PC-9 (cell line): ENCODE results near the gene RREB1. TPM values are rescaled to one million over a fixed set of nuclear protein-coding genes. Genes with fewer than 3 reads are reported as not detected.

Experiments used
- BruUV-seq: library from RNA; stranded (reverse); fragments of 400-500 nt; replicated peaks from 2 replicates; lab custom pipeline; 2021; lab: Mats Ljungman, UMichigan
- CTCF ChIA-PET: fragments of 300-600 bp; sonication (Branson Sonifier 250); formaldehyde crosslinking; loops from one replicate; lab custom pipeline; 2022; ENCODE audit warnings: antibody characterized with exemption; lab: Charles Lee
- POLR2A ChIA-PET: fragments of 300-600 bp; sonication (Branson Sonifier 250); formaldehyde crosslinking; loops from one replicate; lab custom pipeline; 2022; ENCODE audit warnings: antibody characterized with exemption; ENCODE audit not compliant: unreplicated experiment; lab: Charles Lee
- DNase-seq, 2 experiments: peaks; one replicate each; pipeline versions ENCODE4 v3.0.0 to v3.0.0-alpha.2; 2015 to 2022; ENCODE audit warnings: mixed read lengths in 1 of 2
- H2AFZ ChIP-seq: fragments of 200-600 bp; sonication (generic); 2 replicates; pipeline ENCODE4 v1.8.1; 2017; ENCODE audit warnings: antibody characterized with exemption
- H3F3A ChIP-seq: fragments of 200-600 bp; sonication (generic); 2 replicates; pipeline ENCODE4 v1.8.1; 2017; ENCODE audit warnings: antibody characterized with exemption, mild to moderate bottlenecking, low read depth; ENCODE audit not compliant: insufficient read depth
- H3K27ac ChIP-seq: fragments of 200-600 bp; sonication (generic); 2 replicates; pipeline ENCODE4 v1.6.1; 2016; ENCODE audit warnings: mixed run types
- H3K27me3 ChIP-seq: fragments of 200-600 bp; sonication (generic); 2 replicates; pipeline ENCODE4 v1.6.1; 2016; ENCODE audit warnings: low read depth, mixed run types; ENCODE audit not compliant: insufficient read depth
- H3K36me3 ChIP-seq: fragments of 200-600 bp; sonication (generic); 2 replicates; pipeline ENCODE4 v1.6.1; 2016; ENCODE audit warnings: low read depth, mixed run types
- H3K4me1 ChIP-seq: fragments of 200-600 bp; sonication (generic); replicated peaks from 2 replicates; pipeline ENCODE4 v1.6.1; 2016; ENCODE audit warnings: mixed run types; ENCODE audit not compliant: insufficient read depth
- H3K4me2 ChIP-seq: fragments of 200-600 bp; sonication (generic); 2 replicates; pipeline ENCODE4 v1.6.1; 2017; ENCODE audit warnings: mixed run types
- H3K4me3 ChIP-seq: fragments of 200-600 bp; sonication (generic); 2 replicates; pipeline ENCODE4 v1.6.1; 2016; ENCODE audit warnings: mixed run types
- H3K79me2 ChIP-seq: fragments of 200-600 bp; sonication (generic); 2 replicates; pipeline ENCODE4 v1.6.1; 2017; ENCODE audit warnings: low read depth, mixed run types
- H3K9me2 ChIP-seq: fragments of 200-600 bp; sonication (generic); 2 replicates; pipeline ENCODE4 v1.8.1; 2017; ENCODE audit warnings: mild to moderate bottlenecking; ENCODE audit not compliant: insufficient read depth
- H3K9me3 ChIP-seq: fragments of 200-600 bp; sonication (generic); 2 replicates; pipeline ENCODE4 v1.8.1; 2016; ENCODE audit warnings: low read depth; ENCODE audit not compliant: insufficient read depth
- H4K20me1 ChIP-seq: fragments of 200-600 bp; sonication (generic); 2 replicates; pipeline ENCODE4 v1.8.1; 2017; ENCODE audit not compliant: insufficient read depth
- EZH2 ChIP-seq: fragments of 200-600 bp; sonication (generic); IDR thresholded peaks from 2 replicates; pipeline ENCODE4 v1.8.0; 2017; ENCODE audit warnings: antibody characterized with exemption, low read depth
- intact Hi-C: fragments of 100-400 bp; cut with micrococcal nuclease; formaldehyde crosslinking; loops from one replicate; pipeline ENCODE4 v1.10.0; 2022; ENCODE audit not compliant: unreplicated experiment
- total RNA-seq: library from RNA; stranded (reverse); gene quantifications from 2 replicates; pipeline ENCODE4 v1.2.3, GENCODE V29; 2021
- TF ChIP-seq, protein P1 (sequence below): fragments of 200-600 bp; sonication (generic); conservative IDR thresholded peaks from 2 replicates; pipeline ENCODE4 v1.6.1; 2017; ENCODE audit warnings: mixed run types, antibody characterized with exemption, mild to moderate bottlenecking, moderate library complexity

The RREB1 gene
- total RNA-seq, 1 experiment from 2014 or later, result 38.4 TPM

DNA sequence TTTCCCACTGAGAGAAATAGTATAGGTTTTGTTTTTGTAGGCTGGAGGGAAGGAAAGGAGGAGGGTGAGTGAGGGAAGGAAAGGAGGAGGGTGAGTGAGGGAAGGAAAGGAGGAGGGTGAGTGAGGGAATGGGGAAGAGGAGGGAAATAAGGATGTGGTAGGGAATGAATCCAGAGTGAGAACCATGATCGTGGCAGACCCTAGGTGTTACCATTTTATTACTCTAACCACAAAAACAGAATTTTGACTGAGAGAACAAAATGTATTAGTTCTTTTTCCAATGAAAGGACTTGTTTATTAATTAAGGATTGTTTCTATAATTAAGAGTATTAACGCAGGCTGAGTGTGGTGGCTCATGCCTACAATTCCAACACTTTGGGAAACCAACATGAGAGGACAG lies 188.8 kb downstream of the RREB1 start:
- H4K20me1 ChIP-seq, result peaks cover 15% of the 10 kb centered on the region; the same call in 1 of the 2 replicates
- intact Hi-C loops, result loop anchor here (5.0 kb wide), 1 partner anchor 301 kb away; no protein-coding TSS in a partner anchor
- H3K4me1 ChIP-seq, result no peaks in the 10 kb centered on the region
- no peak overlapping the region for H3K4me3 ChIP-seq
- no peaks in the 10 kb centered on the region for H3K9me2 ChIP-seq
- no peaks in the 10 kb centered on the region for H3K27me3 ChIP-seq
- no peaks in the 10 kb centered on the region for H3K9me3 ChIP-seq
- DNase-seq, result no peak
- H3K79me2 ChIP-seq, result no peaks in the 10 kb centered on the region
- H3F3A ChIP-seq, result no peaks in the 10 kb centered on the region
- POLR2A ChIA-PET, result interaction anchor here (0.7 kb wide), 1 partner anchor 52 kb away, joined by 3 read pairs; no protein-coding TSS in a partner anchor
- BruUV-seq, result no TSS peak
- CTCF ChIA-PET, result no interaction called here
- no peak overlapping the region for H3K4me2 ChIP-seq
- no peak overlapping the region for H2AFZ ChIP-seq
- peaks cover 19% of the 10 kb centered on the region; the same call in 1 of the 2 replicates for H3K36me3 ChIP-seq
- no peak for TF ChIP-seq EZH2
- TF ChIP-seq, protein P1, sequence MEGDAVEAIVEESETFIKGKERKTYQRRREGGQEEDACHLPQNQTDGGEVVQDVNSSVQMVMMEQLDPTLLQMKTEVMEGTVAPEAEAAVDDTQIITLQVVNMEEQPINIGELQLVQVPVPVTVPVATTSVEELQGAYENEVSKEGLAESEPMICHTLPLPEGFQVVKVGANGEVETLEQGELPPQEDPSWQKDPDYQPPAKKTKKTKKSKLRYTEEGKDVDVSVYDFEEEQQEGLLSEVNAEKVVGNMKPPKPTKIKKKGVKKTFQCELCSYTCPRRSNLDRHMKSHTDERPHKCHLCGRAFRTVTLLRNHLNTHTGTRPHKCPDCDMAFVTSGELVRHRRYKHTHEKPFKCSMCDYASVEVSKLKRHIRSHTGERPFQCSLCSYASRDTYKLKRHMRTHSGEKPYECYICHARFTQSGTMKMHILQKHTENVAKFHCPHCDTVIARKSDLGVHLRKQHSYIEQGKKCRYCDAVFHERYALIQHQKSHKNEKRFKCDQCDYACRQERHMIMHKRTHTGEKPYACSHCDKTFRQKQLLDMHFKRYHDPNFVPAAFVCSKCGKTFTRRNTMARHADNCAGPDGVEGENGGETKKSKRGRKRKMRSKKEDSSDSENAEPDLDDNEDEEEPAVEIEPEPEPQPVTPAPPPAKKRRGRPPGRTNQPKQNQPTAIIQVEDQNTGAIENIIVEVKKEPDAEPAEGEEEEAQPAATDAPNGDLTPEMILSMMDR, result no peak
- no peak overlapping the region for H3K27ac ChIP-seq

DNA sequence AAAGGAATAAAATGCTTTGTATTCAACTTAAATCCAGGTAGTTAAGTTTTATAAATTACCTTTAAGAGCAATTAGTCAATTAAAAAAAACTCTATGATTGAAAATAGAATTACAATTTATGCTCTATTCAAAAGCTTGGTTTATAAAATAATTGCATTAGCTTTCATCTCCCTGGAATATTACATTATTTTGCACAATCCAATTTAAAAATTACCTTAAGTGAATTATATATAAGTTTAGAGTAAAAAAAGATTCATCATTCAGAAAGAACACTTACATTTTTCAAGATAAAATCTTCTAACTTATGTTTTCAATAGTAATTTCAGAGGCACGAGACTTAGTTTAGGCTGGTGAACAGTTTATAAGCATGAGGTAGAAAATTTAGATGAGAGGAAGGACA lies 190.4 kb downstream of the RREB1 start:
- H3K9me2 ChIP-seq, result no peaks in the 10 kb centered on the region
- H3K27me3 ChIP-seq, result no peaks in the 10 kb centered on the region
- H3K4me2 ChIP-seq, result no peak overlapping the region
- no peaks in the 10 kb centered on the region; the same call in 1 of the 2 replicates for H3F3A ChIP-seq
- H3K27ac ChIP-seq, result no peak overlapping the region
- H4K20me1 ChIP-seq, result peaks cover 21% of the 10 kb centered on the region; the same call in 1 of the 2 replicates
- ChIA-PET POLR2A (interaction anchor here (0.7 kb wide), 1 partner anchor 211 kb away, joined by 8 read pairs; no protein-coding TSS in a partner anchor), CTCF (no interaction called here)
- H3K4me3 ChIP-seq, result no peak overlapping the region
- H3K4me1 ChIP-seq, result no peaks in the 10 kb centered on the region
- no peaks in the 10 kb centered on the region for H3K9me3 ChIP-seq
- no peak for DNase-seq
- H3K36me3 ChIP-seq, result peaks cover 14% of the 10 kb centered on the region; the same call in 1 of the 2 replicates
- TF ChIP-seq, protein P1, result no peak
- no peak for TF ChIP-seq EZH2
- H2AFZ ChIP-seq, result no peak overlapping the region
- H3K79me2 ChIP-seq, result no peaks in the 10 kb centered on the region
- no TSS peak for BruUV-seq
- intact Hi-C loops, result loop anchor here (5.0 kb wide), 1 partner anchor 299 kb away; no protein-coding TSS in a partner anchor

DNA sequence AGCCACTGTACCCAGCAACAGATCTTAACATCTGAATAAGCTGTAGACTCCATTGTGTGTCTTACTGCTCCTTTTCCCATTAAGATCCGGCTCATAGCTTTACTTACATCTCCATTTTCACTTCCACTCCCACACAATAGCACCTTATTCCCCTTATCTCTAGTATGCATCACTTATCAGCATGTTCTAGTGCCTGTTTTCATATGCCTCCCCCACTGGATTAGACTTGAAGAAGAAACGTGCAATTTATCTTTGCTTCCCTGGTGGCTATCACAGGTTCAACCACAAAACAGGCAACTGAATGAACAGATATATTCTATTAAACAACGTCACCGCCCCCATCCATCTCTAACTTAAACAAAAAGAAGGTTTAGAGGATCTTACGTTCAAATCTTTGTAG lies 193.2 kb downstream of the RREB1 start:
- ChIA-PET POLR2A (no interaction called here), CTCF (no interaction called here)
- Histone ChIP-seq H3K36me3 (peaks cover 4% of the 10 kb centered on the region; the same call in 1 of the 2 replicates), H3K4me1 (no peaks in the 10 kb centered on the region), H4K20me1 (peaks cover 33% of the 10 kb centered on the region), H3K27me3 (no peaks in the 10 kb centered on the region), H3K79me2 (no peaks in the 10 kb centered on the region; the same call in 1 of the 2 replicates), H3K4me3 (no peak overlapping the region), H2AFZ (no peak overlapping the region), H3F3A (no peaks in the 10 kb centered on the region; the same call in 1 of the 2 replicates), H3K9me3 (no peaks in the 10 kb centered on the region), H3K4me2 (no peak overlapping the region), H3K27ac (no peak overlapping the region), H3K9me2 (no peaks in the 10 kb centered on the region)
- no peak for DNase-seq
- no TSS peak for BruUV-seq
- intact Hi-C loops, result no loop called here
- TF ChIP-seq, protein P1, result no peak
- TF ChIP-seq EZH2, result no peak

Other genes with a start within 250 kb of the RREB1 start
- gene SSR1, start 205.2 kb downstream of the RREB1 start, total RNA-seq, result 104 and 118 TPM in 2 replicates